Ishikawa (cell line): ENCODE measurements around the gene CNTNAP2.

Experiments
- EGR1 ChIP-seq: IDR thresholded peaks from 2 replicates; pipeline ENCODE4 v1.6.1; 2012
- EP300 ChIP-seq: IDR thresholded peaks from 2 replicates; pipeline ENCODE4 v1.6.1; 2012; ENCODE audit warnings: borderline replicate concordance
- RAD21 ChIP-seq: IDR thresholded peaks from 2 replicates; pipeline ENCODE4 v1.6.1; 2012; ENCODE audit warnings: low read depth
- REST ChIP-seq: IDR thresholded peaks from 2 replicates; pipeline ENCODE4 v1.6.1; 2012; ENCODE audit warnings: low read depth, mild to moderate bottlenecking
- TCF12 ChIP-seq: IDR thresholded peaks from 2 replicates; pipeline ENCODE4 v1.6.1; 2012; ENCODE audit warnings: low read depth
- USF1 ChIP-seq: IDR thresholded peaks from 2 replicates; pipeline ENCODE4 v1.6.1; 2012

- TF ChIP-seq RAD21 (no peak), REST (no peak), EP300 (no peak), EGR1 (no peak), USF1 (no peak), TCF12 (no peak)
These were observed 2254.8 kb downstream of the CNTNAP2 start for GRCh38 chr7:148371280-148371937.
